NCI-H1105 (cell line): ENCODE results near the gene WDR37.

Experiments
- DNase-seq: peaks from one replicate; lab custom pipeline; 2025; lab: John Stamatoyannopoulos, UW

The WDR37 gene

GRCh38 chr10:1169981-1170866, 114.0 kb downstream of the WDR37 start:
- no peak for DNase-seq

- DNase-seq, result no peak
These were observed 114.6 kb downstream of the WDR37 start for GRCh38 chr10:1170867-1171180.

- no peak for DNase-seq
These were observed 115.0 kb downstream of the WDR37 start for GRCh38 chr10:1171182-1171581.

GRCh38 chr10:1171586-1171985, 115.4 kb downstream of the WDR37 start:
- no peak for DNase-seq

- no peak for DNase-seq
These were observed 116.2 kb downstream of the WDR37 start for GRCh38 chr10:1172256-1172984.

GRCh38 chr10:1173091-1173490, 116.9 kb downstream of the WDR37 start:
- DNase-seq, result no peak

GRCh38 chr10:1174022-1174421, 117.8 kb downstream of the WDR37 start:
- DNase-seq, result no peak

DNA sequence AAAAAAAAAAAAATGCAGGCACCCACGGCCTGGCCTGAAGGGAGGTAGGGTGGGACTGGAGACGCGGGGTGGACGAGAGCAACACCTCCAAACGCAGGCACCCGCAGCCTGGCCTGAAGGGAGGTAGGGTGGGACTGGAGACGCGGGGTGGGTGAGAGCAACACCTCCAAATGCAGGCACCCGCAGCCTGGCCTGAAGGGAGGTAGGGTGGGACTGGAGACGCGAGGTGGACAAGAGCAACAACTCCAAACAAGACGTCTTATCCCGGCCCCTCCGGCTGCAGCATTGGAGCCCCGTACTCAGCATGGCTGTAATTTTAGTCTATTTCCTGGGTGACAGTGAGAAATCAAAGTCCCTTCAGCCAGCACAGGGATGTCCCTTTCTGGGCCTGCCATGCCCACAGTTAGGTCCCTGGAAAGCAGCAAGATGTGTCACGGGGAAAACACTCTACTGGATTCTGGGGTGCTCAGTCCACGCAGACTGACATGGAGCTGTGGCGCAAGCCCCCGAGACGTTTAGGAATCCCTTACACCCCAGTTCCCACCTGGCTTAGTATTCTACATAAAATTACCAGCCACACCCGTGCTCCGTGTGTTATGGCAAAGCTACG, 119.9 kb downstream of the WDR37 start:
- DNase-seq, result no peak

GRCh38 chr10:1177936-1178335, 121.8 kb downstream of the WDR37 start:
- no peak for DNase-seq

GRCh38 chr10:1178506-1178905, 122.3 kb downstream of the WDR37 start:
- no peak for DNase-seq

DNA sequence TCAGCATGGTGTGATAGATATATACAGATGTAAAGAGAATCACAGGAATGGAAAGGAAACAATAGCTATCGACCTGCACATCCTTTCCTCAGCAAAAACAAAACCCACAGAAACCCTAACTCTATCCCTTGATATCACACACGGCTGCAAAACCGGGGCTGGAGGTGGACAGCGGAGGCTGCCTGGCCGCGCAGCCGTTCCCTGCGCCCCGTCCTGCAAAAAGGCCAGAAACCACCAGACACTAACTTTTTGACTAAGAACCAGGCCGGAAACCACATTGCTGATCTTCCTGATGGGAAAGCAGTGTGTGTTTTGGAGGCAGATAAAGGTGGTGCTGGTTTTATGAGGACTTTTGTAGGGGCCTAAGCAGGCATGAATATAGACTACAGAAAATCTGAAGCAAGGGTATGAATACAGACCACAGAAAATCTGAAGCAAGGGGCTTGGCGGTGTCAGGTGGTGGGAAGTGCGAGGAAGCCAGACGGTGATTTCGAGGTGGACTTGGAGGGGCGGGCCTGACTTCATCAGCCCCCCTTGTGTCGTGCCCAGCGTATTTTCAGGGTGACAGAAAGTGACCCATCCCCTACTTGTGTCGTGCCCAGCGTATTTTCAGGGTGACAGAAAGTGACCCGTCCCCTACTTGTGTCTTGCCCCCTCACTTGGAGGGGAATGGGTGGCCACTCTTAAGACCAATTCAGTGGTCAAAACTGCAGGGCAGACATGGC, 123.3 kb downstream of the WDR37 start:
- no peak for DNase-seq

DNA sequence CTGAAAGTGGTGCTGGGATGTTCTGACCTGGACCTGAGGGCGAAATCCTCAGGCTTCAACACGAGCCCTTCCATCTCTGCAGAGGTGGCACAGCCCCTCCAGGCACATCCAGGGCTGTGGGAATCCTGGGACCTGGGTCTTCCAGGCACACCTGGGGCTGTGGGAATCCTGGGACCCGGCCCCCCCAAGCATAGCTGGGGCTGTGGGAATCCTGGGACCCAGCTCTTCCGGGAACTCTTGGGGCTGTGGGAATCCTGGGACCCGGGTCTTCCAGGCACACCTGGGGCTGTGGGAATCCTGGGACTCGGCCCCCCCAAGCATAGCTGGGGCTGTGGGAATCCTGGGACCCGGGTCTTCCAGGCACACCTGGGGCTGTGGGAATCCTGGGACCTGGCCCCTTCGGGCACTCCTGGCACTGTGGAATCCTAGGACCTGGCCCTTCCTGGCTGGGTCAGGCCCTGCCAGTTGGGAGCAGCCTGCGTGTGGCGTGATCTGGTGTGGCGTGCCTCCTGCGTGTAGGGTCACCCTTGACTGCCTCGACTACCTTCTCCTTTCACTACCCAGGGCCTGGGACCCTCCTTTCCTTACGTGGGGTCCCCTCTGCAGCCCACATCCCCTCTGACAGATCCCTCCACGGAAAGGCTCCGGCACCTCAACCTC, 124.0 kb downstream of the WDR37 start:
- no peak for DNase-seq

- DNase-seq, result no peak
These were observed 124.7 kb downstream of the WDR37 start for GRCh38 chr10:1180836-1181235.
